CD4-positive, alpha-beta T cell treated with Interleukin-12 subunit alpha and Interleukin-12 subunit beta, for 1 hour (primary cell): ENCODE data around the gene PTGR1.
"Not testable (repeated sequence)": the region's sequence is repeated elsewhere in the genome, so short reads cannot be mapped to it uniquely, and the experiment has no call there.

Experiments
- DNase-seq: peaks from one replicate; pipeline ENCODE4 v3.0.0-alpha.2; 2020

Gene PTGR1

DNA sequence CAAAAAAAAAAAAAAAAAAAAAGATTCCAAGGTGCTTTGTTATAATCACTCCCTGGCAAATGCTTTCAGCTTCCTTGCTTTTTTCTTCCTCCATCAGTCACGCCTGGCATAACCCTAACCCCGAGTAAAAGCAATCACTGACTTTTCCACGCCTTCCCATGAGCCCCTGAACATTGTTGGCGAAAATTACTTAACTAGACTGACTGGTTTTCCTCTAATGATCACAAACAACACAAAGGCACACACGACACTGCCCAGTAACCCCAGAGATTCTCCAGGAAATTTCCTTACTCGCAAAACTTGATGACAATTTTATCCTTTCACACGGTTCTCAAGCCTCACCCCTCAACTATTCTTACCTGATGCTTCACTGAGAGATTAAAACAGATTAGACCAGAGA lies 11.4 kb upstream of the PTGR1 start:
- DNase-seq: no peak

DNA sequence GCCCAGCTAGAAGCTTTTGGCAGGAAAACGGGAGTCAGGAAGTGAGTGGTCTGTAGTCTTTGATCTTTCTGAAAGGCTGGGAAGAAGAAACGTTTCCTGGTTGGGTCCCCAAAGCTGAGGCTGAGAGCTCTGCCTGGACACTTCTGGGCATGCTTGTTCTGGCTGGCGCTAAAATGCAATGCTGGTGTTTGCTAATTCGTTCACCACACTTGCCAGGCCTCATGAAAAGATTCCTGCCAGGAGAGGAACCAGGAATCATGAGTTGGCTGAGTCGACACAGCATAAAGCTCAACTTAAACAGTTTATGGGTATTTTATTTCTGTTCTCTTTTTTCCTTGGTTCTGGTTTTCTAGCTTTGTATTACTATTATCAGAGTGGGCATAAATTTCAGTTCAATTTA lies 10.7 kb upstream of the PTGR1 start:
- DNase-seq: no peak

DNA sequence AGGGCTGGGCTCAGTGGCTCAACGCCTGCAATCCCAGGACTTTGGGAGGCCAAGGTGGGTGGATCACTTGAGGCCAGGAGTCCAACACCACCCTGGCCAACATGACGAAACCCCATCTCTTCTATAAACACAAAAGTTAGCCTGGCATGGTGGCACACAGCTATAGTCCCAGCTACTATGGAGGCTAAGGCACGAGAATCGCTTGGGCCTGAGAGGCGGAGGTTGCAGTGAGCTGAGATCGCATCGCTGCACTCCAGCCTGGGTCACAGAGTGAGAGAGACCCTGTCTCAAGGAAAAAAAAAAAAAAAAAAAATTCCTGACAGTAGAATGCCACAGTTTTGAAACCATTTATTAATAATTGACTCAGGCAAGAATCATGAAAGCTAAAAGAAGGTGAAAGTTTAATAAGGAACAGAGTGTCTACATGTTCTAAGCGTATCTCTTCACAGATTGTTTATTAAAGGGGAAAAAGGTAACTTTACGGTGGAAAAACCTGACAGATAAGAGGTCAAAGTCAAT lies 5.7 kb upstream of the PTGR1 start:
- DNase-seq: no peak

DNA sequence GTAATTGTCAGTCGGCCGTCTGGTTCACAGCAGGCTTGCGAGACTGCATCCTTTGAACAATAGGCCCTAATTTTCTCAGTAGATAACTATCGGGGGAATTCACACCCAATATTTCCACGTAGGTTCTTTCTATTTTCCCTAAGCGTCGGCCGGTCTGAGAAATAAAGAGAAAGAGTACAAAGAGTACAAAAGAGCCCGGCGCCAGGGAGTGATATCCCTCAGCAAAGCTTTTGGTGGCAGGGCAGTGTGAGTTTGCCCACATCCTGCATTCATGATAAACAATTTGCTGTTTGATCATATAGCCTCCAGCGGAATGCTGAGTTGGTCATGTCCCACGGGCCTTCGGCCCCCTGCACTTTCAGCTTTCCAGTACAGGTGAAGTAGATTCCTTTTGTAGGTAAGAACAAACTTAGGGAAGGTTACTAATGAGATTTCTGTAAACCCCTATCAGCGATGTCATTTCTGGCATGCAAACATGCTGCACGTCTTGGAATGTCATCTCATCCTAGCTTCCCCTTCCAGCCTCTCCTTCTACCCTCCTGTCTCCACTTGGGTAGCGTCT lies 4.7 kb upstream of the PTGR1 start:
- DNase-seq: no peak

DNA sequence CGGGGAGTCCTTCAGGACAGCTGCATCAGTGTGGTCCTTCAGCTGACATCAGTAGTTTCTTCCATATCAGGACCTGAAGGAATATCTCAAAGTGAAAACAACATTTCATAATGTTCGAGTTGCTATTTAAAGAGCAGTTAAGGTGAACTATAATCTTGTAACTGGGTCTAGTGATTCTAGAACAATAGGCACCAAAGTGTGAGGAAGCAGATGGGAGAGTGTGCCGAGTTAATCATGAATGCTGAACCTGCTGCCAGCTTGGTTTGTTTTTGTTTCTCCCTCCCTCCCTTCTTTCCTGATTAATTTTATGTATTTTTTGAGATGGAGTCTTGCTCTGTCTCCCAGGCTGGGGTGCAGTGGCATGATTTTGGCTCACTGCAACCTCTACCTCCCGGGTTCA lies 3.6 kb upstream of the PTGR1 start:
- no peak for DNase-seq

DNA sequence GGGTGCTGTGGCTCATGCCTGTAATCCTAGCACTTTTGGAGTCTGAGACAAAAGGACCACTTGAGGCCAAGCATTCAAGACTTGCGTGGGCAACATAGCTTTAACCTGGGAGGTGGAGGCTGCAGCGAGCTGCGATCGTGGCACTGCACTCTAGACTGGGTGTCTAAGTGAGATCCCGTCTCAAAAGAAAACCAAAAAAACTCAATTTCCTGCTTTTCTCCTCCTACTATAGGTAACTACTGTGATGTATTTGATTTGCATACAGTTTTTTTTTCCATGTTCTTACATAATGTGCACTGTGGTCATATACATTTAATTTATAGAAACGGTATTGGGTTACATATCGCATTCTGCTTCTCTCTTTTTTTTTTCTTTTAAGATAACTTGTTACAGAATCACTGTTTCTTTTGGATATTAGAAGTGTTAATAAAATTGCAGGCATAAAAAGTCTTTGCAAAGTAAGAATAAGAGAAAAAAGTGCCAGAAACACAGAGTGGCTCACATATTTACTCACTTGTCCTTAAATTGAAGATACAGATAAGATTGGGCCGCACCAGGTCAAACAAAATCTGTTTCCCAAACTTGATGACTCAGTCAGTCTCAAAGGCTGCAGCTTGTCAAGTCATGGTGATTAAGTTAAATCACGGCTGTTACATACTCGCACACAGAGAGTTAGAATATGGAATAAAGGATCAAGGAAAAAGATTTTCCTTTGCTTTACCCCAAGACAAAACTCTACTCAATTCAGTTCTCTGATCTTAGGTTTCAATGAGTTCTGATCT lies 2.0 kb upstream of the PTGR1 start:
- DNase-seq: no peak

DNA sequence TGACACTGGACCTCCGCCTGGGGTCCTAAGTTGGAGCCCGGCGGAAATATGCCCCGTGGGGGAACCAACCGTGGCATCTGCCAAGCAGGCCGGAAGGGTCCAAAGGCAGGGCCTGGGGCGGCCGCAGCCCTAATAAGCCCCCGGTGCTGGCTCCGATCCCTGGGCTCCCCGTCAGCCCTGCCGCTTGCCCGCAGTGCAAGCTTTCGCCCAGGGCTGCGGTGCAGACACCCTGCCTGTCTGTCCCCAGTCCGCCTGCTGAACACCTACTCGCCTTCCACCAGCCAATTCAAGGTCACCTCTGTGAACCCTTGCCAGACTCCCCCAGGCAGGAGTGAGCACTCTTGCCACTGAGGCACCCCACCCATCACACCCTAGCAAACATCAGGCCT lies 502 bp upstream of the PTGR1 start:
- no peak for DNase-seq

DNA sequence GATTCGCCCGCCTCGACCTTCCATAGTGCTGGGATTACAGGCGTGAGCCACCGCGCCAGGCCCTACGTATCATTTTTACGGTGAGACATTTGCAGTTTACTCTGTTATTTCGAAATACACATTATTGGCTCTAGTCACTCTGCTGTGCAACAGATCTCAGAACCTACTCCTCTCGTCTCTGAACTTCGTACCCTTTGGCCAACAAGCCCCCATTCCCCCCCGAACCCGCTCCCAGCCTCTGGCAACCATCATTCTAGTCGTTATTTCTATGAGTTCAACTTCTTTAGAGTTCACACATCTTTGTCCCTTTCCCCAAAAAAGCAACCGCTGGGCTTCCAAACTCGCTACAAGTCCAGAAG lies 735 bp downstream of the PTGR1 start:
- no peak for DNase-seq

DNA sequence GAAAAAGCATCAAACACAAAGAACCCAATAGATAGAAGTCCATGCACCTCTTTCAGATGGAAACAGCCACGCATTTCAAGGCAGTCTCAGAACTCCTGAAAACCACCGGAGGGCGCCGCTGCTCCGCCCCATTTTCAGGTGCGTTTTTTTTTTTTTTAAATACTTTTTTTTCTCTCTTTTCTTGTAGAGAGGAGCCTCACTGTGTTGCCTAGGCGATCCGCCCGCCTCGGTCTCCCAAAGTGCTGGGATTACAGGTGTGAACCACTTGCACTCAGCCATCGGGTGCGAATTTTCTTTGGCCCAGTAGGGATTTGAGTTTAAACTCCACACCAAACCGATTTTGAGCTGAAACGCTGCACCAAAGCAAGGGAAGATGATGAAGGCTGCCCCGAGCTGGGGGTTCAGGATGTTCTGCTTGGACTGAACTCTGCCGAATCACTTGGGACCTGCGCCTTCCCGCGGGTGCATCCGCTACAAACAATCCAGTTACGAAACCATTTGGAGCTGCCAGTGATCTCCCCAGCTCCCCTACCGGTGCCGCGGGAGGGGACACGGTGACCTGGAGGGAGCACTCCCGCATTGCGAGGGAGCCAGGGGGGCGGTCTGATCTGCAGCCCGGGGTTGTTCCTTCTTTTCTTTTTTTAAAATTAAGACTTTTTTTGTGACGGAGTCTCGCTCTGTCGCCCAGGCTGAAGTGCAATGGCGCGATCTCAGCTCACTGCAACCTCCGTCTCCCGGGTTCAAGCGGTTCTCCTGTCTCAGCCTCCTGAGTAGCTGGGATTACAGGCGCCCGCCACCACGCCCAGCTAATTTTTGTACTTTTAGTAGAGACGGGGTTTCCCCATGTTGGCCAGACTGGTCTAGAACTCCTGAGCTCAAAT lies 1.4 kb downstream of the PTGR1 start:
- DNase-seq: peak; percentile 70

DNA sequence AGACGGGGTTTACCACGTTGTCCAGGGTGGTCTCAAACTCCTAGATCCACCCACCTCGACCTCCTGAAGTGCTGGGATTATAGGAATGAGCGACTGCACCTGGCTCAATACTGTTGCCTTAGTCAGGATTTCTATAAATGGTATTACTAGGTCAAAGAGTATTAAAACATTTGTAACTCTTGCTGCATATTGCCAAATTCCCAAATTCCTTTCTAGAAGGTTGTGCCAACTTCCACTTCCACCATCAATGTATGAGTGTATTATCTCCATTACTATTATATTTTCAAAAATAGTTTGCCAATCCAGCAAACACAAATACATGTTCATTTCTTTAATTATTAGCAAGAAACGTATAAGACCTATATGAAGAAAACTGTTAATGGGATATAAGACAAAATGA lies 10.6 kb downstream of the PTGR1 start:
- no peak for DNase-seq

DNA sequence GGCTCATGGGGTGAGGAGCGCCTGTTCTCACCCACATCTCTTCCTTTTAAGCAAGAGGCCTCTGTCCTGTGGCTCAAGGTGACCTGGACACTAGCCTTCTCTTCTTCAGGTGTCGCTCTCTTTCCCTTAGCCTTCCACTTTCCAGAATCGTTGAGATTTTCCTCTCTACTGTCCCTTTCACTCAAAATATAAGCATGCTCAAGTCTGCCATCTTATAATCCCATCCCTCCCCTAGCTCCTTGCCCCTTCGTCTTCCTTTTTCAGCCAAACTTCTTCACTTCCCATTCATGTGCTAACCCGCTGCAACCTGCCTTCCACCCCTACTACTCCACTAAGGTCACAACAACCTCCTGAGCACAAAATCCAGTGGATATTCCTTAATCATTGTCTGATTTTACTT lies 13.1 kb downstream of the PTGR1 start:
- DNase-seq: no peak

DNA sequence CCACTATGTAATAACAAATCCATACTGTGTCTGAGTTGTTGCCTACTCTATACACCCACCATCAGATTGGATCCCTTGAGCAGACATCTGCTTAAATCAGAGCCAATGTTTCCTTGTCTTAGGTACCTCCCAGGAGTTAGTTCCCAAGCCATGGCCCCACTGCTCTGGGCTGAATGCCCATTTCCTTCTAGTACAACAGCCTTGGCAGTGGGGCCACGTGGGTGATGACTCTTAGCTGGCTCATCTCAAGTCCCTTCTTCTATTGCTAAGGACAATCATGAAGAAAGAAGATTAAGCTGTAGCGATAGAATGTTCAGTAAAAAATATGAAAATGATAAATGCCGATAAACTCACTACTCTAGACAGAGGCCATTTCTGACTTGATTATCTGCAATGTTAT lies 16.6 kb downstream of the PTGR1 start:
- DNase-seq: no peak

DNA sequence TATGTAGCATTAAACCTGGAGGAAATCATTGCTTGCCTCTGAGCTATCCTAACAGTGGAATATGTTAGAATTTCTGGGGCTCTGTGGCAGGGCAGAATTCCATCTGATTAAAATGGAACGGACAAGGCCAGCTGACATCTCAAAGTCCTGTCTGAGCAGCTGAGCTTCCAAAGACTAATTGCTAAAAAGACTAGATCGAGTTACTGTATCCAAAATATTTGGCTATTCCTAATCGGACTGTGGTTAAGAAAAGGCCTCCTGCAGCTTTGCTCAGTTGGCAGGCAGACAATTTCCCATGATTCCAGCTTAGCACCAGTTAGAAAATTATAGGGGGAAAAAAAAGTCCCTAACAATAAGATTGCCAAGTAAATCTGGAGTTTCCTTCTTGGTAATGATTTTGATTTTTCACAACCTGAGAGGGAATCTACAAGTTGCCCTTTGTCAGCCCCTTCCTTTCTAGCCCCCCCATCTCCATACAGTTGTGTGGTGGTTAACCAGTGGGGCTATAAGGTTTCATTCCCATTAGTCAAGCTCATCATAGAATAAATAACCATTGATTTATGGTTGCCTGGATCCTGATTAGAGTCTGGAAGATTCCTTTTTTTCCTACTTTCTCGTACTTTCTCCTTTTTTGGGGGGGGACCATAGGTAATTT lies 26.4 kb downstream of the PTGR1 start:
- no peak for DNase-seq

DNA sequence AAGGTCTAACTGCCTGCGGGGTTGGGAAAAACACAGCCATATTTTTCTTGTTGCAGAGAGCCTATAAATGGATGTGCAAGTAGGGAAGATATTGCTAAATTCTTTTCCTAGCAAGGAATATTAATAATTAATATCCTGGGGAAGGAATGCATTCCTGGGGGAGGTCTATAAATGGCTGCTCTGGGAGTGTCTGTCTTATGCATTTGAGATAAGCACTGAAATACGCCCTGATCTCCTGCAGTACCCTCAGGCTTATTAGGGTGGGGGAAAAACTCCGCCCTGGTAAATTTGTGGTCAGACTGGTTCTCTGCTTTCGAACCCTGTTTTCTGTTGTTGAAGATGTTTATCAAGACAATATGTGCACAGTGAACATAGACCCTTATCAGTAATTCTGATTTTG lies 31.3 kb downstream of the PTGR1 start:
- DNase-seq: not testable (repeated sequence)

DNA sequence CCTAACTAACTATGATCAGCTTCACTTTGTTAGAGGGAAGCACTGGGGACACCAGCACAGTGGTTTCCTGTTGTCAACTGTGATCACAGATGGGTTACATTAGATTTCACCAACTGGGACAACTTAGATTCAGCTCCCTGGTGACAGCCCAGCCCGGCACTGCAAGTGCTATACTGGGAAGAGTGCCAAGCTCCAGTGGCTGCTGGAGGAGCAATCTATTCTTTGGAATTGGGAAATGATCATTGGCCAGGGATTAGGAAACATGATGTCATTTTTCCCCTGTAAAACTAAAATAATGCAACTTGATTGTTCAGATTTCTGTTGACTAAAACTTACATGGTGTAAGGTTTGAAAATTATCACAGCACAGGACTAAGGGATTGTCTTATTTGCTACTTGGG lies 33.2 kb downstream of the PTGR1 start:
- no peak for DNase-seq

DNA sequence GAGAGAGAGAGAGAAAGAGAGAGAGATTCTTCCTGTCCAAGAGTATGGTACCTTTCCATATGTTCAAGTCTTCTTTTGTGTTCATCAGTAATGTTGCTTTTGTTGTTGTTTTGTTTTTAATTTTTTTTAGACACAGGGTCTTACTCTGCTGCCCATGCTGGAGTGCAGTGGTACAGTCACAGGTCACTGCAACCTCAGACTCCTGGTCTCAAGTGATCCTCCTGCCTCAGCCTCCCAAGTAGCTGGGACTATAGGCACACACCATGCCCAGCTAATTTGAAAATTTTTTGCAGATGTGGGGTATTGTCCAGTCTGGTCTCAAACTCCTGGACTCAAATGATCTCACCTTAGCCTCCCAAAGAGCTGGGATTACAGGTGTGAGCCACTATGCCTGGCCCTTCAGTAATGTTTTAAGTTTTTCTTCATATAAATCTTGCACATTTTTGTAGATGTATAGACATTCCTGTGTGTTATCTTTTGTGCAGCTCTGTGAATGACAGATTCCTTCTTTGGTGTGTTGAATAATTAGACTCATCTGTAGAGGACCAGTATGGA lies 38.2 kb downstream of the PTGR1 start:
- DNase-seq: no peak

DNA sequence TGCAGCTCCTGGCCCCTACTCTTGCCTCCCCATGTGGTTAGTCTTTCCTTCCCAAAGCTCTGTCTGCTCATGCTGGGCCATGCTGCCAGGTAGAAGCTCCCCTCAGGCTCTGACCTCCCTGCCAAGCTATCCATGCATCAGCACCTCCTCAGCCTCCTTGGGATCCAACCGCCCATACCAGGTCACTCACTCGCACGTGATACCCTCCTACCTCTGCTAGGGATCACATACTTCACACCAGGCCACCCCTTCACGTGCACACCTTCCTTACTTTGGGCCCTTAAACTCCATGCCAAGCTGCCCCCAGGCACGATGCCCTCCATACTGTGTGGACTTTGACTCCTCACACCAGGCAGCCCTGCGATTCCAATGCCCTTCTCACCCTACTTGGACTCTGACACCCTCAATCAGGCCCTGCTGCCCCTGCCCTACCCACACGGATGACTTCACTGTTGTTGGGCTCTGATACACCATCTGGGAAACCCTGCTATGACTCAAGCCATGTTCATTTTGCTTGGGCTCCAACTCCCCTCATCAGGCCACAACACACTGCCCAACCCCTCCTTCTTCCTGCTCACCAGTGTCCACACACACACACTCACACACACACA lies 40.3 kb downstream of the PTGR1 start:
- DNase-seq: no peak

DNA sequence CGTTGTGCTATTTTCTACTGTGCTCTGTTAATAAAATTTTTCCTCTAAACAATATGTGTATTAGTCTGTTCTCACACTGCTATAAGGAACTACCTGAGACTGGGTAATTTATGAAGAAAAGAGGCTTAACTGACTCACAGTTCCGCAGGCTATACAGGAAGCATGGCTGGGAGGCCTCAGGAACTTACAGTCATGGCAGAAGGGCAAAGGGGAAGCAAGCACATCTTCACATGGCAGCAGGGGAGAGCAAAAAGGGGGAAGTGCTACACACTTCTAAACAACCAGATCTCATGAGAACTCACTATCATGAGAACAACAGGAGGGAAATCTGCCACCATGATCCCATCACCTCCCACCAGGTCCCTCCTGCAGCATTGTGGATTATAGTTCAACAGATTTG lies 44.0 kb downstream of the PTGR1 start:
- not testable (repeated sequence) for DNase-seq

DNA sequence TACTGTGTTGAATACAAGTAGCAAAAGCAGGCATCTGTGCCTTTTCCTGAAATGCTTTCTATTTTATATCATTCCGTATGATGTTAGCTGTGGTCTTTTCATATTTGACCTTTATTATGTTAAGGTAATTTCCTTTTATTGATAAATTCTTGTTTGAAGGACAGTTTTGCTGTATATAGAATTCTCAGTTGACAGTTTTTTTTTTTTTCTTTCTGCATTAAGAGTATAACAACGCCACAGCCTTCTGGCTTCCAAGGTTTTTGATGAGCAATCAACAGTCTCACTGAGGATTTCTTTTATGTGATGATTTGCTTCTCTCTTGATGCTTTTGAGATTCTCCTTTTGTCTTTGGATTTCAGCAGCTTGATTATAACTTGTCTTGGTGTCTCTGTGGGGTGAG lies 50.8 kb downstream of the PTGR1 start:
- no peak for DNase-seq

DNA sequence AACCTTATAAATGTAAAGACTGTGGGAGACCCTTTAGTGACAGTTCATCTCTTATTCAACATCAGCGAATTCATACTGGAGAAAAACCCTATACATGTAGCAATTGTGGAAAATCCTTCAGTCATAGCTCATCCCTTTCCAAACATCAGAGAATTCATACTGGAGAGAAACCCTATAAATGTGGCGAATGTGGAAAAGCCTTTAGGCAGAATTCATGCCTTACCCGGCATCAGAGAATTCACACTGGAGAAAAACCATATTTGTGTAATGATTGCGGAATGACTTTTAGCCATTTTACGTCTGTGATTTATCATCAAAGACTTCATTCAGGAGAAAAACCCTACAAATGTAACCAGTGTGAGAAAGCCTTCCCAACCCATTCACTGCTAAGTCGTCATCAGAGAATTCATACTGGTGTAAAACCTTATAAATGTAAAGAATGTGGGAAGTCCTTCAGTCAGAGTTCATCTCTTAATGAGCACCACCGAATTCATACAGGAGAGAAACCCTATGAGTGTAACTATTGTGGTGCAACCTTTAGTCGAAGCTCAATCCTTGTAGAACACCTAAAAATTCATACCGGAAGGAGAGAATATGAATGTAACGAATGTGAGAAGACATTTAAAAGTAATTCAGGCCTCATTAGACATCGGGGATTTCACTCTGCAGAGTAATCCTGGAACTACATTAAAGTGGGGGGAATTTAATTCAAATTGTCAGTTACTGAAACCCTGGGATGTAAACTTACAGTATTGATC lies 56.8 kb downstream of the PTGR1 start:
- no peak for DNase-seq

DNA sequence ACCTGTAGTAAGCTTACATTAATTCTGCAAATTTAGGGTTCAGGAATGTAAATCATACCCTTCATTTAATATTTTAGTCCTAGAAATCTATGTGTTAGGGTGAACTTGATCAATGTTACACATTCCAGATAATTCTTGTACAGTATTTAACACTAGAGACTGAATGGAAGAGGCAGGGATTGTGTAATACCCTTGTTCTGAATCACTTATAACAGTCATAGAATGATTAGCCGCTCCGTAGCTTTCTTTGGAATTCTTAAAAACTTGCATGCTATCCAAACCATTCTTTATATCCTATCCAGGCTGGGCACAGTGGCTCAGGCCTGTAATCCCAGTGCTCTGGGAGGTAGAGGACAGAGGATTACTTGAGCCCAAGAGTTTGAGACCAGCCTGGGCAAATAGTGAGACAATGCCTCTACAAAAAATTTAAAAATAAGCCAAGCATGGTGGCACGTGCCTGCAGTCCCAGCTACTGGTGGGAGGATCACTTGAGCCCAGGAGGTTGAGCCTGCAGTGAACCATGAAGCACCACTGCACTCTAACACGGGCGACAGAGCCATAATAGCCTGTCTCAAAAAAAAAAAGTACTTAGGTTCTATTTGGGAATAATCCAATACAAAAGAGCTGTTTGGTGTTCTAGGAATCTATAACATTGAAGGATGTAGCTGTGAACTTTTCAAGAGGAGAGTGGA lies 66.2 kb downstream of the PTGR1 start:
- no peak for DNase-seq
